ENCODE data around the gene ANKS1B.

The ANKS1B gene

GRCh38 chr12:98911396-98911795 is 1073.3 kb downstream of the ANKS1B start:
- H3K27ac Mint-ChIP-seq = no peak overlapping the region
- TF ChIP-seq, protein P1, sequence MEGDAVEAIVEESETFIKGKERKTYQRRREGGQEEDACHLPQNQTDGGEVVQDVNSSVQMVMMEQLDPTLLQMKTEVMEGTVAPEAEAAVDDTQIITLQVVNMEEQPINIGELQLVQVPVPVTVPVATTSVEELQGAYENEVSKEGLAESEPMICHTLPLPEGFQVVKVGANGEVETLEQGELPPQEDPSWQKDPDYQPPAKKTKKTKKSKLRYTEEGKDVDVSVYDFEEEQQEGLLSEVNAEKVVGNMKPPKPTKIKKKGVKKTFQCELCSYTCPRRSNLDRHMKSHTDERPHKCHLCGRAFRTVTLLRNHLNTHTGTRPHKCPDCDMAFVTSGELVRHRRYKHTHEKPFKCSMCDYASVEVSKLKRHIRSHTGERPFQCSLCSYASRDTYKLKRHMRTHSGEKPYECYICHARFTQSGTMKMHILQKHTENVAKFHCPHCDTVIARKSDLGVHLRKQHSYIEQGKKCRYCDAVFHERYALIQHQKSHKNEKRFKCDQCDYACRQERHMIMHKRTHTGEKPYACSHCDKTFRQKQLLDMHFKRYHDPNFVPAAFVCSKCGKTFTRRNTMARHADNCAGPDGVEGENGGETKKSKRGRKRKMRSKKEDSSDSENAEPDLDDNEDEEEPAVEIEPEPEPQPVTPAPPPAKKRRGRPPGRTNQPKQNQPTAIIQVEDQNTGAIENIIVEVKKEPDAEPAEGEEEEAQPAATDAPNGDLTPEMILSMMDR (IDR thresholded peaks at IDR 0.05; ENCODE audit: unreplicated experiment in 3 of 3) = no peak
- no peak overlapping the region for H3K4me3 Mint-ChIP-seq
- no peaks in the 10 kb centered on the region for H3K36me3 Mint-ChIP-seq (ENCODE audit: low read depth)
- no peaks in the 10 kb centered on the region for H3K27me3 Mint-ChIP-seq (ENCODE audit: low read depth)
- H3K9me3 Mint-ChIP-seq = no peaks in the 10 kb centered on the region
- no peaks in the 10 kb centered on the region for H3K4me1 Mint-ChIP-seq

DNA sequence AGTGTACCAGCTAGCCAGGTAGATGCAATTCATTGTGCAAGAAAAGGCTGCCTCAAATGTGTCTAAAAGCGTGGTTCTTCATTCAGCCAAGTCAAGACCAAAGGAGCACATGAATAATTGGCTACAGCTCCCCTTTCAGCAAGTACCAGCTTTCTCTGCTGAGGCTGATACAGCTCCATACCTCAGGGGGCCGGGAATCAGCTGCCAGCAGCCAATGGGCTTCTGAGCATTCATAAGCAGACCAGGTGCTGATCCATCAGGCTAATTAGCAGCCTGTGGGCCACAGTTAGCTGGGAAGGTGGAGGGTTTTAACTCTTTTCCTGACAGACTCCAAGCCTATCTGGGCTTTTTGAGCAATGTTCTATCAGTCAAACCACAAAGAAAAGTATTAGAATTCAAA is 1075.0 kb downstream of the ANKS1B start:
- Mint-ChIP-seq H3K9me3 (no peaks in the 10 kb centered on the region), H3K27me3 (ENCODE audit: low read depth) (peaks cover 3% of the 10 kb centered on the region), H3K27ac (no peak overlapping the region), H3K4me1 (no peaks in the 10 kb centered on the region), H3K4me3 (no peak overlapping the region), H3K36me3 (ENCODE audit: low read depth) (no peaks in the 10 kb centered on the region)
- TF ChIP-seq, protein P1 (IDR thresholded peaks at IDR 0.05; ENCODE audit: unreplicated experiment in 3 of 3) = no peak

DNA sequence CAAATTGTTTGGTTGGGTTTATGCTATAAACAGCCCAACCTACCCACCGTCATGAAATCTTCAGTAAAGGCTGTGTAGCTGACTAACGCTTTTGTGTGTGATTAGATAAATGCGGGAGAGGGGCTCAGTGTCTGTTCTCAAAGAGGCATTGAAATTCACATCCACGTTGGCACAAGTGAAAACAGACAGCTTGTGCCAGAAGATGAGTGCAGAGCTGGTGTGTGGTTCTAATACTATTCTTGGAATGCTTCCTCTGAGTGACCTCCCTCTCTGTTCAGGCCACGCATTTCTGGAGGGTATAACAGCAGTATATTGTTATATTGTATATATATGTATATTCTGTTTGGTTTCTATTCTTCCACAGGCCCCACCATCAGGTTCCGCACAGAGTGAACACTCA is 1075.9 kb downstream of the ANKS1B start:
- H3K36me3 Mint-ChIP-seq (ENCODE audit: low read depth) = no peaks in the 10 kb centered on the region
- no peak overlapping the region for H3K4me3 Mint-ChIP-seq
- H3K9me3 Mint-ChIP-seq = no peaks in the 10 kb centered on the region
- TF ChIP-seq, protein P1 (IDR thresholded peaks at IDR 0.05; ENCODE audit: unreplicated experiment in 3 of 3) = no peak
- no peak overlapping the region for H3K27ac Mint-ChIP-seq
- no peaks in the 10 kb centered on the region for H3K4me1 Mint-ChIP-seq
- H3K27me3 Mint-ChIP-seq (ENCODE audit: low read depth) = peaks cover 9% of the 10 kb centered on the region

DNA sequence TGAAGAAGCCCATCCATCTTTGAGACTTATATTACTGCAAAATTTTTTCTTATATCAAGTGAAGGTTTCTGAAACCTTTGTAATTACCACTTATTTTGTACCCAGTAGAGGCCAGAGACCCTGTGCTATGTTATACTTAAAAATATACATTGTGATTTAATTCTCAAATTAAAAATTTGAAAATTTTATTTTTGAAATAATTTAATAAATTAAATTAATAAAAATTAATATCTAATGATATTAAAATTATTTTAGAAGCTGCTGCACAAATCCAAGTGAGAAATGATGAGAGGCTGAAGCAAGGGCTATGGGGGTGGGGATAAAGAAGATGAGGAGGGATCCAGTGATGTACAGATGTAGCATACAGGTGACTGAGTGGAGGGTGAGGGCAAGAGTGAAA is 1080.9 kb downstream of the ANKS1B start:
- H3K4me1 Mint-ChIP-seq = no peaks in the 10 kb centered on the region
- no peaks in the 10 kb centered on the region for H3K9me3 Mint-ChIP-seq
- TF ChIP-seq, protein P1 (IDR thresholded peaks at IDR 0.05; ENCODE audit: unreplicated experiment in 3 of 3) = no peak
- H3K4me3 Mint-ChIP-seq = no peak overlapping the region
- no peak overlapping the region for H3K27ac Mint-ChIP-seq
- peaks cover 24% of the 10 kb centered on the region for H3K27me3 Mint-ChIP-seq (ENCODE audit: low read depth)
- no peaks in the 10 kb centered on the region for H3K36me3 Mint-ChIP-seq (ENCODE audit: low read depth)

GRCh38 chr12:98901189-98901588 is 1083.5 kb downstream of the ANKS1B start:
- H3K36me3 Mint-ChIP-seq (ENCODE audit: low read depth) = no peaks in the 10 kb centered on the region
- TF ChIP-seq, protein P1 (IDR thresholded peaks at IDR 0.05; ENCODE audit: unreplicated experiment in 3 of 3) = no peak
- no peaks in the 10 kb centered on the region for H3K4me1 Mint-ChIP-seq
- peaks cover 3% of the 10 kb centered on the region for H3K9me3 Mint-ChIP-seq
- peaks cover 43% of the 10 kb centered on the region for H3K27me3 Mint-ChIP-seq (ENCODE audit: low read depth)
- no peak overlapping the region for H3K4me3 Mint-ChIP-seq
- H3K27ac Mint-ChIP-seq = no peak overlapping the region

GRCh38 chr12:98896938-98897337 is 1087.8 kb downstream of the ANKS1B start:
- Mint-ChIP-seq H3K4me1 (peaks cover 13% of the 10 kb centered on the region), H3K9me3 (peaks cover 3% of the 10 kb centered on the region), H3K4me3 (peak overlapping the region; percentile 7 to 53 (median 43)), H3K27me3 (ENCODE audit: low read depth) (peaks cover 72% of the 10 kb centered on the region), H3K36me3 (ENCODE audit: low read depth) (no peaks in the 10 kb centered on the region), H3K27ac (no peak overlapping the region)
- TF ChIP-seq, protein P1 (IDR thresholded peaks at IDR 0.05; ENCODE audit: unreplicated experiment in 3 of 3) = no peak
